H1 (cell line): ENCODE results near the gene PRRG2. TPM values are rescaled to one million over a fixed set of nuclear protein-coding genes. Genes with fewer than 3 reads are reported as not detected.

Source experiments
- CTCF ChIA-PET: fragments of 300-600 bp; sonication (Branson Sonifier 250); formaldehyde crosslinking; loops from one replicate; lab custom pipeline; 2021; ENCODE audit not compliant: partially characterized antibody; lab: Charles Lee
- POLR2A ChIA-PET: fragments of 300-600 bp; sonication (Branson Sonifier 250); formaldehyde crosslinking; loops from one replicate; lab custom pipeline; 2021; ENCODE audit warnings: inconsistent platforms; ENCODE audit not compliant: partially characterized antibody; lab: Charles Lee
- DNase-seq, 2 experiments: peaks; one replicate each; pipeline versions ENCODE4 v3.0.0 to v3.0.0-alpha.2; 2010 to 2022; ENCODE audit warnings: low spot score in 2 of 2, low read depth in 1 of 2, mixed read lengths in 1 of 2
- FAIRE-seq: peaks from 2 replicates; lab custom pipeline; 2011; peaks lifted over from hg19 to GRCh38; lab: Jason Lieb, UNC
- H2AFZ ChIP-seq: 2 replicates; pipeline ENCODE4 v1.8.1; 2012; ENCODE audit warnings: low read length, inconsistent platforms
- H2AK5ac ChIP-seq: 2 replicates; pipeline ENCODE4 v1.6.1; 2013; ENCODE audit warnings: low read depth, low read length
- H2BK120ac ChIP-seq: replicated peaks from 2 replicates; pipeline ENCODE3; 2013; ENCODE audit warnings: low read depth, low read length, inconsistent platforms
- H2BK12ac ChIP-seq: 2 replicates; pipeline ENCODE4 v1.6.1; 2013; ENCODE audit warnings: low read depth, low read length
- H2BK15ac ChIP-seq: 2 replicates; pipeline ENCODE4 v1.6.1; 2013; ENCODE audit warnings: low read length
- H2BK20ac ChIP-seq: 2 replicates; pipeline ENCODE4 v1.6.1; 2013; ENCODE audit warnings: low read length
- H2BK5ac ChIP-seq: 2 replicates; pipeline ENCODE4 v1.6.1; 2013; ENCODE audit warnings: low read depth, low read length
- H3K14ac ChIP-seq: 2 replicates; pipeline ENCODE4 v1.6.1; 2013; ENCODE audit warnings: inconsistent platforms; ENCODE audit not compliant: insufficient read length
- H3K18ac ChIP-seq: 2 replicates; pipeline ENCODE4 v1.6.1; 2013; ENCODE audit warnings: low read length; ENCODE audit errors: extremely low read depth
- H3K23ac ChIP-seq: 2 replicates; pipeline ENCODE4 v1.6.1; 2013; ENCODE audit warnings: inconsistent platforms; ENCODE audit not compliant: insufficient read length
- H3K23me2 ChIP-seq: 2 replicates; pipeline ENCODE4 v1.6.1; 2013; ENCODE audit warnings: low read depth, low read length
- H3K27ac ChIP-seq: 2 replicates; pipeline ENCODE4 v1.6.1; 2011; ENCODE audit warnings: low read depth, low read length, inconsistent platforms
- H3K27me3 ChIP-seq, 4 experiments: replicated peaks in 1 of 4; 1 replicate in 1 of 4; 2 replicates in 3 of 4; pipeline versions ENCODE4 v1.6.1 to v1.8.1; 2011 to 2013; ENCODE audit warnings: low read length in 3 of 4, mild to moderate bottlenecking in 3 of 4, inconsistent platforms in 2 of 4, mixed read lengths in 2 of 4, moderate library complexity in 1 of 4; ENCODE audit not compliant: control insufficient read depth in 3 of 4, insufficient read depth in 3 of 4; ENCODE audit errors: extremely low read depth in 1 of 4
- H3K36me3 ChIP-seq, 4 experiments: 2 replicates each; pipeline versions ENCODE4 v1.6.1 to v1.8.1; 2011 to 2013; ENCODE audit warnings: mild to moderate bottlenecking in 4 of 4, low read length in 3 of 4, moderate library complexity in 2 of 4, control low read depth in 1 of 4, inconsistent platforms in 1 of 4; ENCODE audit not compliant: insufficient read depth in 4 of 4, control insufficient read depth in 2 of 4
- H3K4ac ChIP-seq: replicated peaks from 2 replicates; pipeline ENCODE3; 2013; ENCODE audit warnings: low read length, low read depth, mixed read lengths, inconsistent platforms; ENCODE audit not compliant: insufficient read length
- H3K4me1 ChIP-seq, 4 experiments: replicated peaks in 1 of 4; 1 replicate in 1 of 4; 2 replicates in 3 of 4; pipeline versions ENCODE4 v1.6.1 to v1.8.1; 2011 to 2013; ENCODE audit warnings: low read length in 3 of 4, inconsistent platforms in 2 of 4, mixed read lengths in 1 of 4; ENCODE audit not compliant: insufficient read depth in 4 of 4, control insufficient read depth in 3 of 4
- H3K4me2 ChIP-seq, 2 experiments: 2 replicates each; pipeline versions ENCODE4 v1.6.1 to v1.8.1; 2011 to 2013; ENCODE audit warnings: low read depth in 2 of 2, low read length in 2 of 2, control low read depth in 1 of 2, inconsistent platforms in 1 of 2, mild to moderate bottlenecking in 1 of 2; ENCODE audit not compliant: insufficient read depth in 1 of 2
- H3K4me3 ChIP-seq, 4 experiments: fragments of 200-600, 300-600 bp in 1 of 4; sonication (generic), shearing (Covaris generic), sonication (Bioruptor Twin) in 1 of 4; 2 replicates each; pipeline versions ENCODE4 v1.5.1 to v1.8.1; 2011 to 2016; ENCODE audit warnings: low read length in 4 of 4, low read depth in 3 of 4, control low read depth in 2 of 4, inconsistent platforms in 2 of 4, mild to moderate bottlenecking in 2 of 4, mixed read lengths in 1 of 4, moderate library complexity in 1 of 4; ENCODE audit not compliant: insufficient read depth in 2 of 4; ENCODE audit errors: extremely low read depth in 1 of 4
- H3K56ac ChIP-seq: replicated peaks from 2 replicates; pipeline ENCODE3; 2013; ENCODE audit warnings: low read depth, mild to moderate bottlenecking, mixed read lengths, low read length, inconsistent platforms; ENCODE audit not compliant: insufficient read length
- H3K79me1 ChIP-seq: 2 replicates; pipeline ENCODE4 v1.6.1; 2013; ENCODE audit warnings: low read depth, low read length, control low read depth
- H3K79me2 ChIP-seq, 2 experiments: 2 replicates each; pipeline versions ENCODE4 v1.6.1 to v1.8.1; 2012 to 2013; ENCODE audit warnings: low read length in 2 of 2, mild to moderate bottlenecking in 2 of 2, inconsistent platforms in 1 of 2; ENCODE audit not compliant: insufficient read depth in 2 of 2, control insufficient read depth in 1 of 2
- H3K9ac ChIP-seq, 4 experiments: replicated peaks in 1 of 4; 1 replicate in 1 of 4; 2 replicates in 3 of 4; pipeline versions ENCODE4 v1.6.1 to v1.8.1; 2011 to 2013; ENCODE audit warnings: low read depth in 3 of 4, low read length in 3 of 4, control low read depth in 2 of 4, mild to moderate bottlenecking in 2 of 4, moderate library complexity in 2 of 4, inconsistent platforms in 1 of 4; ENCODE audit errors: extremely low read depth in 1 of 4
- H3K9me3 ChIP-seq, 2 experiments: 2 replicates each; pipeline versions ENCODE4 v1.6.1 to v1.8.1; 2012 to 2013; ENCODE audit warnings: mild to moderate bottlenecking in 2 of 2, moderate library complexity in 2 of 2, control low read depth in 1 of 2, inconsistent platforms in 1 of 2, low read depth in 1 of 2, low read length in 1 of 2, mixed read lengths in 1 of 2; ENCODE audit not compliant: insufficient read depth in 2 of 2
- H4K20me1 ChIP-seq, 2 experiments: replicated peaks in 1 of 2; 2 replicates each; pipeline versions ENCODE3 to v1.8.1; 2011 to 2013; ENCODE audit warnings: inconsistent platforms in 2 of 2, low read length in 2 of 2, mild to moderate bottlenecking in 1 of 2; ENCODE audit not compliant: insufficient read depth in 2 of 2, control insufficient read depth in 1 of 2
- H4K5ac ChIP-seq: 2 replicates; pipeline ENCODE4 v1.6.1; 2013; ENCODE audit warnings: low read length, low read depth, mixed read lengths, inconsistent platforms; ENCODE audit not compliant: insufficient read length
- H4K8ac ChIP-seq: 2 replicates; pipeline ENCODE4 v1.8.0; 2013; ENCODE audit warnings: mild to moderate bottlenecking, moderate library complexity, low read length, inconsistent platforms; ENCODE audit not compliant: insufficient read depth; ENCODE audit errors: extremely low read depth
- H4K91ac ChIP-seq: replicated peaks from 2 replicates; pipeline ENCODE3; 2013; ENCODE audit warnings: low read length, mixed read lengths, inconsistent platforms; ENCODE audit not compliant: insufficient read length
- CHD1 ChIP-seq: IDR thresholded peaks from 2 replicates; pipeline ENCODE4 v1.6.1; 2012; ENCODE audit warnings: low read depth, low read length, improper control_type of control experiment
- CTBP2 ChIP-seq: IDR thresholded peaks from 2 replicates; pipeline ENCODE4 v1.7.0; 2011; ENCODE audit warnings: borderline replicate concordance, mild to moderate bottlenecking, moderate library complexity, mixed read lengths, low read length; ENCODE audit not compliant: insufficient read depth, insufficient read length
- CTCF ChIP-seq, 3 experiments: IDR thresholded peaks; 1 replicate in 2 of 3; 2 replicates in 1 of 3; pipeline versions ENCODE4 v1.5.1 to v1.6.1; 2011; ENCODE audit warnings: low read length in 3 of 3, mild to moderate bottlenecking in 3 of 3, inconsistent platforms in 2 of 3, low read depth in 1 of 3, moderate library complexity in 1 of 3; ENCODE audit not compliant: insufficient read depth in 1 of 3; ENCODE audit errors: control extremely low read depth in 1 of 3
- GTF2F1 ChIP-seq: IDR thresholded peaks from 2 replicates; pipeline ENCODE4 v1.6.1; 2012; ENCODE audit warnings: low read depth, low read length, improper control_type of control experiment, borderline replicate concordance
- NRF1 ChIP-seq: IDR thresholded peaks from 2 replicates; pipeline ENCODE4 v1.6.1; 2011; ENCODE audit warnings: mild to moderate bottlenecking, low read depth, low read length, improper control_type of control experiment
- RNF2 ChIP-seq: fragments of 200-900, 300-1000 bp; sonication (generic); IDR thresholded peaks from 2 replicates; pipeline ENCODE4 v1.7.1; 2016; ENCODE audit warnings: borderline replicate concordance, low read depth, mild to moderate bottlenecking, antibody characterized with exemption, low read length; ENCODE audit not compliant: poor library complexity, severe bottlenecking; ENCODE audit errors: missing control alignments
- SIN3A ChIP-seq, 2 experiments: IDR thresholded peaks in 1 of 2; conservative IDR thresholded peaks in 1 of 2; 2 replicates each; pipeline ENCODE4 v1.6.1; 2011 to 2012; ENCODE audit warnings: low read length in 2 of 2, improper control_type of control experiment in 1 of 2, low read depth in 1 of 2, mild to moderate bottlenecking in 1 of 2
- SIRT6 ChIP-seq: IDR thresholded peaks from one replicate; pipeline ENCODE4 v1.7.1; 2012; ENCODE audit warnings: low read length, inconsistent platforms
- WGBS, 2 experiments: shearing (Covaris generic) in 1 of 2; methylation state at CpG; one replicate each; pipeline versions ENCODE4 v1.1.6 to v1.1.7; 2013 to 2015; ENCODE audit warnings: low lambda C conversion rate in 2 of 2, mixed read lengths in 2 of 2, inconsistent platforms in 1 of 2, low coverage in 1 of 2, missing lambda C conversion rate in 1 of 2; ENCODE audit not compliant: insufficient replicate concordance in 2 of 2, insufficient coverage in 1 of 2, insufficient read length in 1 of 2; ENCODE audit errors: extremely low coverage in 1 of 2, missing lambda C conversion rate in 1 of 2; 5-methylcytosine and 5-hydroxymethylcytosine counted together
- polyA plus RNA-seq, 7 experiments: library from polyadenylated mRNA; depleted of rRNA in 3 of 7; stranded (reverse) in 5 of 7; unstranded in 2 of 7; fragments of >200 nt in 5 of 7; fragments of 200-250 nt in 2 of 7; gene quantifications; 1 replicate in 5 of 7; 2 replicates in 1 of 7; 4 replicates in 1 of 7; pipeline versions ENCODE4 v1.2.1 to v1.2.3, GENCODE V29; 2011 to 2013; ENCODE audit warnings: missing spikeins in 2 of 7, mixed read lengths in 2 of 7
- total RNA-seq: library from RNA; stranded (reverse); fragmentation: NEBNext Ultra II Directional; extraction: Animal tissue kit (Norgen Biotek cat#: 25700); gene quantifications from 2 replicates; pipeline ENCODE4 v1.2.1, GENCODE V29; 2021

PRRG2 gene
- total and polyA plus RNA-seq, 2 of the 8 experiments (the other 6 are each of a cell fraction or from before 2014, with no cell fraction given): 4.1 to 5.6 TPM

- H3K79me2 ChIP-seq: peaks cover 0 to 37% of the 10 kb centered on the region in 2 experiments; a peak in 3 of 4 replicates
- no peak overlapping the region for H3K18ac ChIP-seq
- H3K4me2 ChIP-seq: no peak overlapping the region
- H3K4me1 ChIP-seq: peaks cover 2 to 5% (median 4%) of the 10 kb centered on the region in 4 experiments; a peak in 5 of 7 replicates
- 75% methylated on average over 10 of the region's 11 CpGs; no CpG with 5 or more reads in 1 of the 2 experiments for WGBS, 2 experiments
- H3K9me3 ChIP-seq: no peaks in the 10 kb centered on the region
- H2BK5ac ChIP-seq: no peak overlapping the region; the same call in 1 of the 2 replicates
- no peak overlapping the region for H3K23ac ChIP-seq
- no peak overlapping the region for H3K14ac ChIP-seq
- H2BK20ac ChIP-seq: no peak overlapping the region
- no peak overlapping the region for H2BK12ac ChIP-seq
- no peak for DNase-seq
- peaks cover 2% of the 10 kb centered on the region; the same call in 1 of the 2 replicates for H3K79me1 ChIP-seq
- no peak overlapping the region for H2AK5ac ChIP-seq
- H3K9ac ChIP-seq: no peak overlapping the region; a peak in 1 of 7 replicates
- H3K27me3 ChIP-seq: no peaks in the 10 kb centered on the region
- no peak overlapping the region for H3K4me3 ChIP-seq
- no peak overlapping the region for H2BK120ac ChIP-seq
- H2AFZ ChIP-seq: no peak overlapping the region
- FAIRE-seq: no peak
- H4K8ac ChIP-seq: no peak overlapping the region
- no peak overlapping the region for H4K5ac ChIP-seq
- no peak overlapping the region for H3K27ac ChIP-seq
- POLR2A ChIA-PET: interaction anchor here (1.4 to 4.8 kb wide), 12 partner anchors 9 to 110 kb away, joined by 4 to 39 read pairs (median 8); partner anchors contain the start of genes NOSIP, PRRG2, RPS11 and RRAS
- H3K23me2 ChIP-seq: no peaks in the 10 kb centered on the region
- H2BK15ac ChIP-seq: no peak overlapping the region
- H4K20me1 ChIP-seq: peaks cover 8 to 9% of the 10 kb centered on the region in 2 experiments
- CTCF ChIA-PET: interaction anchor here (0.6 to 8.1 kb wide), 30 partner anchors 10 to 297 kb away, joined by 3 to 240 read pairs (median 5); partner anchors contain the start of genes FCGRT, FLT3LG, NOSIP and PRRG2
- no peak overlapping the region for H4K91ac ChIP-seq
- H3K36me3 ChIP-seq: peaks cover 0 to 8% (median 4%) of the 10 kb centered on the region in 4 experiments; a peak in 4 of 8 replicates
- H3K56ac ChIP-seq: no peak overlapping the region
- H3K4ac ChIP-seq: no peak overlapping the region
- peak in 2 of 3 experiments; percentile 9 to 33; a peak in 2 of 4 replicates for TF ChIP-seq CTCF (IDR thresholded peaks at IDR 0.05; ENCODE audit: control extremely low read depth in 1 of 3, insufficient read depth in 1 of 3, low read depth in 1 of 3, low read length in 3 of 3)
- TF ChIP-seq GTF2F1: no peak
- TF ChIP-seq SIN3A (conservative IDR thresholded peaks at IDR 0.05 in 1 of 2, IDR thresholded peaks at IDR 0.05 in 1 of 2; ENCODE audit: low read depth in 1 of 2, low read length in 2 of 2): 0 out of 4 replicates have a peak, but pooled peaks of 1 of the 2 experiments have one; percentile 3
- TF ChIP-seq SIRT6: no peak
- TF ChIP-seq NRF1: no peak
- no peak for TF ChIP-seq RNF2
- no peak for TF ChIP-seq CHD1
- TF ChIP-seq CTBP2: no peak
These were observed 10.0 kb upstream of the PRRG2 start for GRCh38 chr19:49570997-49571676.
